GM21423 (cell line): ENCODE results near the gene CBL.
"Not testable (repeated sequence)": the region's sequence is repeated elsewhere in the genome, so short reads cannot be mapped to it uniquely, and the experiment has no call there.

Experiments used
- ATAC-seq: cut with Tn5 transposase; IDR thresholded peaks from one replicate; pipeline ENCODE4 v1.9.1; 2021; ENCODE audit warnings: mild to moderate bottlenecking, moderate library complexity; ENCODE audit not compliant: unreplicated experiment

CBL gene

DNA sequence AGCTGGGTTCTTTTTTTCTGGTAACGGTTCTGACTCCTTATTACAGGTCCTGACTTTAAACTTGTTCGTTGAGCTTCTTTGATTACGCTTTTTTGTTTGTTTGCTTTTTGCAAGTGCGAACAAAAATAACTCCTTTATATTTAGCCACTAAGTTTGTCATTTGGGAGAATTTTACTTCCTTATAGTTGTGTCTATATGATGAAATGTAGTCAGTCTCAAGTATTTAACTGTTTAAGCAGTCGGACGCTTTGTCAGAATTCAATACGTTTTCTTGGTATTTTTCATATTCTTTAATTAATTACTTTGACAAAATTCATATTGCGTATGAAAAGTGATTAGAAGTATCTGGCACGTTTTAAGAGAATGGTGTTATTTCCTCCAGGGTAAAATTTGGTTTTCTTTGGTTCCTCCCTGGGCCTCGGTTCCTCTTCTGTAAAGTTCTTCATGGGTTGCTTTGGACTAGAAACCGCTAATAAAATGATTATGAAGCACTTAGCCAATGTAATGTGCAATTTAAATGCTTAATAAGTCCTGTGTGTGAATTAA is 1.3 kb downstream of the CBL start:
- no peak for ATAC-seq

DNA sequence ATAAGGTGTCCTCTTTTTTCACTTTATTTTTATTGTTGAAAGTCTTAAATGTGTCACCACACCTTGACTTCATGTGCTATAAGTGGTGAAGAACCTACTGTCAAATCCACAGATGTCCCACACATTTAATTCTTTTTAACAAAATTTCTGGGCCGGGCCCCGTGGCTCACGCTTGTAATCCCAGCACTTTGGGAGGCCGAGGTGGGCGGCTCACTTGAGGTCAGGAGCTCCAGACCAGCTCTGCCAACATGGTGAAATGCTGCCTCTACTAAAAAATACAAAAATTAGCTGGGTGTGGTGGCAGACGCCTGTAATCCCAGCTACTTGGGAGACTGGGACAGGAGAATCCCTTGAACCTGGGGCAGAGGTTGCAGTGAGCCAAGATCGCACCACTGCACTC is 3.0 kb downstream of the CBL start:
- ATAC-seq: no peak

DNA sequence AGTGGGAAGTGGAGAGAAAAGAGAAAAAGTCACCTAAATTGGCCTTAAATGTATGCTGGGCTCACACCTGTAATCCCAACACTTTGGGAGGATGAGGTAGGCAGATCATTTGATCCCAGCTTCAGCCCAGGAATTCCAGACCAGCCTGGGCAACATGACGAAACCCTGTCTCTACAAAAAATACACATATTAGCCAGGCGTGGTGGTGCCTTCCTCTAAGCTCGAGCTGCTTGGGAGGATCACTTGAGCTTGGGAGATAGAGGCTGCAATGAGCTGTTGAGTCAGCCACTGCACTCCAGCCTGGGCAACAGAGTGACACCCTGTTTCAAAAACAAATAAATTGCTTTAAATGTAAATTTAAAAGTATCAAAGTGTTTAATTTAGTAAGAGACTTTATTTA is 3.9 kb downstream of the CBL start:
- no peak for ATAC-seq

DNA sequence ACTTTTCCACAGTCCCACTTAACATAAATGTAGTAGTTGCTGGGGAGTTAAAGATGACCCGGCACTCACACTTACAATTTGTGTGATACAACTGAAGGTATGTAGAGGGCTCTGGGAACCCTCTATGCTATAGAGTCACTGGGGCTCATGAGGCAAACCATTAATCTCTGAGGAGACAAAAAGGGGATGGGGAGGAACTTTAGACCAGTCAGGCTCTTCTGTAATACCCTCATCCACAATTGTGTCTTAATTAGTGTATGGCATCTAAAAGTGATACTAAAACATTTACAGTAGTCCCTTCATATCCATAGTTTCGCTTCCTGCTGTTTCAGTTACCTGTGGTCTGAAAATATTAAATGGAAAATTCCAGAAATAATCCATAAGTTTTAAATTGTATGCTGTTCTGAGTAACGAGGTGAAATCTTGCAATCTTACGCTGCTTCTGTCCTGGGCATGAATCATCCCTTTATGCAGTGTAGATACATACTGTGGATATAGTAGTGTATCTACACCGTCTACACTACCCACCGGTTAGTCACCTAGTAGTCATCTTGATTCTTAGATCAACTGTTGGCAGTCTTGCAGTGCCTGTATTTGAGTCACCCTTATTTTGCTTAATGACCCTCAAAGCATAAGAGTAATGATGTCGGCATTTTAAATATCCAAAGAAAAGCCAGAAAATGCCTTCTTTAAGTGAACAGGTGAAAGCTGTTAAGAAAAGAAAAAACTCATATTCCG is 12.2 kb downstream of the CBL start:
- no peak for ATAC-seq

DNA sequence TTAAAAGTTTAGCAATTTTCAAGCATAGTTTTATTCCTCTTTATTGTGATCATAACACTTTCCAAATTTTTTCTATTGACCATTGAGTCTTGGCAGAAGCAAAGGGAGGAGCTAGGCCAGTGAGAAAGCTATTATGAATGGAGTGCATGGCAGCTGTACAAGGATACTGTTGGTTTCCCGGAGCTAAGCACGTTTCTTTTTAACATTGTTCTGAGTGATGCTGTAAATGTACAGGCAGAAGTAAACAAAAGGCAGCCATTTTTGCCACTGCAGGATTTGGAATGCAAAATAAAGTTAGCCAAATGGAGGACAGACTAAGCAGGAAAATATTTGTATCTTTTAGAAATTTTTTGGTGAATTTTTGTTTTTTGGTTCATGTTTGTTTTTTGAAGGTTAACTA is 16.2 kb downstream of the CBL start:
- ATAC-seq: no peak

DNA sequence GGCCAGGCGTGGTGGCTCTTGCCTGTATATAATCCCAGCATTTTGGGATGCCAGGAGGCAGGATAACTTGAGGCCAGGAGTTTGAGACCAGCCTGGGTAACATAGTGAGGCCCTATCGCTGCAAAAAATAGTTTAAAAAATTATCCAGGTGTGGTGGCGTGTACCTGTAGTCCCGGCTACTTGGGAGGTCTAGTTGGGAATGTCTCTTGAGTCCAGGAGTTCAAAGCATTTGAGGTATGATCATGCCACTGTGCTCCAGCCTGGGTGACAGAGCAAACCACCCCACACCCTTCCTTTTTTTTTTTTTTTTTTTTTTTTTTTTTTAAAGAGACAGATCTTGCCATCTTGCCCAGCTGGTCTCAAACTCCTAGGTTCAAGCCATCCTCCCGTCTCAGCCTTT is 16.8 kb downstream of the CBL start:
- no peak for ATAC-seq

DNA sequence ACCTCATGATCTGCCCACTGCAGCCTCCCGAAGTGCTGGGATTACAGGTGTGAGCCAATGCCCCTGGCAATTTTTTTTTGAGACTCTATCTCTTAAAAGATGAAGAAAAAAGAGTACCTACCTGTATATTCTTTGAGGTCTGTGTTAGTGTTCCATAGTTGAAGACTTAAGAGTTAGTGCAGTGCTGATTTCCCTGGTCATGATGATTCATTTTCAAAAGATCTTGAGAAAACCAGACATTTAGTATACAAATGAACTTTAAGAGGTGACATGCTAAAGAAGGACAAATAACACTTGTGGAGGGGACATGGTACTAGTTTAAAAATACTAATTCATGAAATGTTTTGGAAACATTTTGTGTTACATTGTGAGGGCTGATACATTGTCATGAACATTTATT is 17.7 kb downstream of the CBL start:
- ATAC-seq: no peak

DNA sequence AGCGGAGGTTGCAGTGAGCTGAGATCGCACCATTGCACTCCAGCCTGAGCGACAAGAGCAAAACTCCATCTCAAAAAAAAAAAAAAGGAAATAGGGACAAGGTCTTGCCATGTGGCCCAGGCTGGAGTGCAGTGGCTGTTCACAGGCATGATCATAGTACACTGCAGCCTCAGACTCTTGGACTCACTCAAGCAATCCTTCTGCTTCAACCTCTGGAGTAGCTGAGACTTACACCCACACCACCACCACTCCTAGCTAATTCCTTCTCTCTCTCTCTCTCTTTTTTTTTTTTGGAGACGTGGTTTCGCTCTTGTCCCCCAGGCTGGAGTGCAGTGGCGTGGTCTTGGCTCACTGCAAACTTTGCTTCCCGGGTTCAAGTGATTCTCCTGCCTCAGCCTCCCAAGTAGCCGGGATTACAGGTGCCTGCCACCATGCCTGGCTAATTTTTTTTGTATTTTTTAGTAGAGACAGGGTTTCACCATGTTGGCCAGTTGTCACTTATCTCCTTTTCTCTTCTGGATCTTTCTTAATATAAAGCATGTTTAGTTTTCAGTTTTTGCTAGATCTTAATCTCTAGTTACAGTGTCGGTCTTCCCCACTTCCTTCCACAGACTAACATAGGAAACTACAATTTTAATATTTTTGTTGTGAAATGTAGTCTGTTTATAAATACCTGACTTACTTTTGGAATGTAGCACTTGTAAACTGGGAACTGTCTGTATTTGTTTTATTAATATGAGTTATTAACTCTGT is 22.6 kb downstream of the CBL start:
- ATAC-seq: not testable (repeated sequence)

DNA sequence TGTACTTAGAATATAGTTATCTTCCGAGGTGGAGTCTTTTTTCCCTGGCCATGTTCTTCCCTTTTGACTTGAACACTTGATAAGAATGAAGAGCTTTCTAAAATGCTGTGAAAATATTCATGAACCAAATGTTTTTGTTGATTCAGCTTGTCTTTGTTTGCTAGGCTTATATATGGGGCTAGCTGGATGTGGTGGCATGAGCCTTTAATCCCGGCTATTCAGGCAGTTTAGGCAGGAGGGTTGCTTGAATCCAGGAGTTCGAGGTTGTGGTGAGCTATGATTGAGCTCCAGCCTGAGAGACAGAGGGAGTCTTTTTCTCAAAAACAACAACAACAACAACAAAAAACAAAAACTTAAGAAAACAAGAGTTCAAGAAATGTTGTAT is 23.1 kb downstream of the CBL start:
- no peak for ATAC-seq

DNA sequence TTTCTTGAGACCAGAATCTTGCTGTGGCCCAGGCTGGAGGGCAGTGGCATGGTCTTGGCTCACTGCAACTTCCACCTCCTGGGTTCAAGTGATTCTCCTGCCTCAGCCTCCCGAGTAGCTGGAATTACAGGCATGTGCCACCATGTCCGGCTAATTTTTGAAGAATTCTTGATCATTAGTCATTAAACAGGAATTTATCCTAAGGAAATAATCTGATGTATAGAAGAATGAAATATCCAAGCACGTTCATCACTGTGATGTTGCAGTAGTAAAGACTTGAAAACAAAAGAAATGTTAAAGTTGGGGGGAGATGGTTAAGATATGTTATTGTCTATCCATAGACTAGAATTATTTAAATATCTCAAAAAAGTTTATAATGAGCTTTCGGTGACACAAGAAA is 23.6 kb downstream of the CBL start:
- no peak for ATAC-seq

DNA sequence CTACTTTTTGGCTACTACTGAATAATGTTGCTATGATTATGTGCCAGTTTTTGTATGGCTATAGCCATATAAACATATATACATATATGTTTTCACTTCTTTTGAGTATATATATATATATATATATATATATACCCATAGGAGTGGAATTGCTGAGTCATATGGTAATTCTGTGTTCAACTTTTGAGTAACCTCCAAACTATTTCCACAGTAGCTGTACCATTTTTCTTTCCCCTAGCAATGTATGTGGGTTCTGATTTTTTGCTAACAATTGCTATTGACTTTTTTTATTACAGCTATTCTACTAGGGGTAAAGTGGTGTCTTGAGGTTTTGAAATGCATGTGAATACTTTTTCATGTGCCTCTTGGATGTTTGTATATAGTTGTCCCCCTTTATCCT is 30.4 kb downstream of the CBL start:
- no peak for ATAC-seq

DNA sequence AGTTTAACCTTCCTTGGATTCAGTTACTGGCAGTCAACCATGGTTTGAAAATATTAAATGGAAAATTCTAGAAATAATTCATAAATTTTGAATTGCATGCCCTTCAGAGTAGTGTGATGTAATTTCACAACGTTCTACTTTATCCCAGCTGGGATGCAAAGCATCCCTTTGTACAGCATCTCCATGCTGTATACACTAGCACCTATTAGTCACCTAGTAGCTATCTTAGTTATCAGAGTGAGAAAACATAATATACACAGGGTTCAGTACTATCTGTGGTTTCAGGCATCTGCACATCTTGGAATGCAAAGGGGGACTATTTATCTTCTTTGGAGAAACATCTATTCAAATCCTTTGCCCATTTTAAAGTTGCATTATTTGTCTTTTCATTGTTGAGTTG is 30.8 kb downstream of the CBL start:
- ATAC-seq: no peak

DNA sequence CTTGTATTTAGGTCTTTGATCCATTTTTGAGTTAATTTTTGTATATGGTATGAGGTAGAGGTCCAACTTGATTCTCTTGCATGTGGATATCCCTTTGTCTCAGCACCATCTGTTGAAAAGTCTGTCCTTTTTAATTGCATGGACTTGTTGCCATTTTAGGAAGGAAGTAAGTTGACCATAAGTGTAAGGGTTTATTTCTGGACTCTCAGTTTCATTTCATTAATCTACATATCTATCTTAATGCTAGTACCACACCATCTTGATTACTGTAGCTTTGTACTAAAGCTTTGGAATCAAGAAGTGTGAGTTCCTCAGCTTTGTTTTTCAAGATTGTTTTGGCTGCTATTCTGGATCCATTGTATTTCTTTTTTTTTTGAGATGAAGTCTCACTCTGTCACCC is 31.4 kb downstream of the CBL start:
- no peak for ATAC-seq

DNA sequence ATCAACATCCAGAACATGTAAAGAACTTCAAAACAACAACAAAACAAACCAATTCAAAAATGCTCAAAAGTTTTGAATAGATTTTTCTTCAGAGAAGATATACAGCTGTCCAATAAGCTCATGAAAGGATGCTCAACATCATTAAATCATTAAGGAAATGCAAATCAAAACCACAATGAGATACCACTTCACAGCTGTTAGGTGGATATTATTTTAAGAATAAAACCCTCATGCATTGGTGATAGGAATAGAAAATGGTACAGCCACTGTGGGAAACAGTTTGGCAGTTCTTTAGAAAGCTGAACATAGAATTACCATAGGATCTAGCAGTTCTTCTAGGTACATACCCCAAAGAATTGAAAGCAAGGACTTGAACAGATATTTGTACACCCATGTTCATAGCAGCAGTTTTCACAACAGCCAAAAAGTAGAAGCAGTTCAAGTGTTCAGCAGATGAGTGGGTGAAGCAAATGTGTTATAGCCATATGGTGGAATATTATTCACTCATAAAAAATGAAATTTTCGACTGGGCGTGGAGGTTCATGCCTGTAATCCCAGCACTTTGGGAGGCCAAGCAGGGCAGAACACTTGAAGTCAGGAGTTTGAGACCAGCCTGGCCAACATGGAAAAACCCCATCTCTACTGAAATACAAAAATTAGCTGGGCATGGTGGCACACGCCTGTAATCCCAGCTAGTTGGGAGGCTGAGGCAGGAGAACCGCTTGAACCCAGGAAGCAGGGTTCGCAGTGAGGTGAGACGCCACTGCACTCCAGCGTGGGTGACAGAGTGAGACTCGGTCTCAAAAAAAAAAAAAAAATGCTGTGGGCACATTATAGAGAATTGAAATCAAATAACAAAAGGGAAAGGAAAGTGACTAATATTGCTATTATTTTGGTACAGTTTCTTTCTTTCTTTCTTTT is 42.9 kb downstream of the CBL start:
- ATAC-seq: no peak

DNA sequence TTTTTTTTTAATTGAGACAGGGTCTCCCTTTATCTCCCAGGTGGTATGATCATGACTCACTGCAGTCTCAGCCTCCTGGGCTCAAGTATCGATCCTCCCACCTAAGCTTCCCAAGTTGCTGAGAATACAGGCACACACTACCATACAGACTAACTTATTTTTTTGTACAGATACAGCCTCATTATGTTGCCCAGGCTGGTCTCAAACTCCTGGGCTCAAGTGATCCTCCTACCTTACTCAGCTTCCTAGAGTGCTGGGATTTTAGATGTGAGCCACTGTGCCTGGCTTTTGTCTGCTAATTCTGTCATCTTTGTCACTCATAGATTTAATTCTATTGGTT is 43.5 kb downstream of the CBL start:
- ATAC-seq: no peak

DNA sequence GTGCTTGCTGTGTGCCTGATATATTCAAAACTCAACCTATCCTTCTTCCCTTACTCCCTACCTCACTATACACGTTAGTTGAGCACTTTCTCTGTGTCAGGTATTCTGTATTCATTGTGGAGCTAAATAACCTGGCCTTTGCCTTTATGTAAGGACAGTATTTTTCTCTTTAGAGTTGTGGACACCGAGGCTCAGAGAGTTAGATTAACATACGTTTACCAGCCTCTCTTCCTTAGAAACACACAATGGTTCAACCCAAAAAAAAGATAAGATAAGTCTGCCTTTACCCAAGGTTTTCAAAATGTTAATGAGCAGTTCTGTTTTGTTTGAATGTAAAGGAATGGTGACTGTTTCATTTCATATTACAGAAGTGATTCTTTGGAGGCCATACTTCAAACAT is 45.0 kb downstream of the CBL start:
- ATAC-seq: no peak

DNA sequence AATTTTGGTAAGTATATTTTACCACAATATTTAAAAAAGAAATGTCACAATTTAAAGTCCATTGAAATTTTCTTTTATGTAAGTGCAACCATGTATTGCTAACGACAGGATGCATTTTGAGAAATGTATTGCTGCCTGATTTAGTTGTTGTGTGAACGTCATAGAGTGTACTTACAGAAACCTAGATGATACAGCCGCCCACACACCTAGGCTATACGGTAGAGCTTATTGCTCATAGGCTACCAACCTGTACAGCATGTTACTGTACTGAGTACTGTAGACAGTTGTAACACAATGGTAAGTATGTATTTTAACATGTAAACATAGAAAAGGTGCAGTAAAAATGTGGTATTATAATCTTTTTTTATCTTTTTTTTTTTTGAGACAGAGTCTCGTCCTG is 48.1 kb downstream of the CBL start:
- no peak for ATAC-seq

DNA sequence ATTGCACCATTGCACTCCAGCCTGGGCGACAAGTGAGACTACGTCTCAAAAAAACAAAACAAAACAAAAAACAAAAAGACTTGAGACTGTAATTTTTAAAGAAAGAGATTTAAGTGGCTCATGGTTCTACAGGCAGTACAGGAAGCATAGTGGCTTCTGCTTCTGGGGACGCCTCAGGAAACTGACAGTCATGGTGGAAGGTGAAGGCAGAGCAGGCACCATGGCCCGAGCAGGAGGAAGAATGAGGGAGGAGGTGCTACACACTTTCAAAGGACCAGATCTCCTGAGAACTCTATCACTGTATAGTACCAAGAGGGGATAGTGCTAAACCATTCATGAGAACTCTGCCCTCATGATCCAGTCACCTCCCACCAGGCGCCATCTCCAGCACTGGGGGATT is 52.0 kb downstream of the CBL start:
- no peak for ATAC-seq

DNA sequence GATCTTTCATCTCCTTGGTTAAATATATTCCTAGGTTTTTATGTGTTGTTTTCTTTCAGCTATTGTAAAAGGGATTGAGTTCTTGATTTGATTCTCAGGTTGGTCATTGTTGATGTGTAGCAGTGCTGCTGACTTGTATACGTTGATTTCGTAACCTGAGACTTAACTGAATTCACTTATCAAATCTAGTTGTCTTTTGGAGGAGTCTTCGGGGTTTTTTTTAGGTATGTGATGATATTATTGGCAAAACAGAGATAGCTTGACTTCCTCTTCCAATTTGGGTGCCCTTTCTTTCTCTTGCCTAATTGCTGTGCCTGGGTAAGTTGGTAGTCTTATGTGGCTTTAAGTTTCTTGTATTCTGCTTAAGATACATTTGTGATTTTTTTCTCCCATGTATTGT is 52.8 kb downstream of the CBL start:
- ATAC-seq: no peak

DNA sequence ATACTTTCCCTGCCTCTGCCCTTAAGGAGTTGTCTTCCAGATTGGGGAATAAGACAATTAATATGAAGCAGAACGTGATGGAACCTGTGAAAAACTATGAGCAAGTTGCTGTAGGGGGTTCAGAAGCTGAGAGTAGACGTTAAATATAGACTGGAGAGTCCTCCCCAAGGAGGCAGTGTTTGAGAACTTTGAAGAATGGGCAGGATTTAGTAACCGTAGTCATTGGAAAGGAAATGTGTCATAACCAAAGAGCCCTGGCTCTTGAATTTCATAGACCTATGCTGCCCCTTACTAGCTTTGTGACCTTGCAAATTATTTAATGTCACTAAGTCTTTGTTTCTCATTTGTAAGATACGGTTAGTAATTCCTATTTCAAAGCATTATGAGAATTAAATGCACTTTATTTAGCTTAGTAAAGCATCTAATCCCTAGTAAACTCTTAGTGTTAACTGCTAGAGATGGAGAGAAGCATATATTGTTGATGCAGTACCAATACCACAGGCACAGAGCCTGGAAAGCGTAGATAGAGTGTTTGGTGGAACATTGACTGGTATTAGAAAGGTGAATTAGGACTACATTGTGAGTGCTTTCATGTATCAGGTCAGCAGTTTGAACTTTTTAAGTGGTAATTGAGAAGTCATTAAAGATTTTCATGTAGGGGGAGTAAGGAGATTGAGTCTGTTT is 56.7 kb downstream of the CBL start:
- ATAC-seq: no peak

DNA sequence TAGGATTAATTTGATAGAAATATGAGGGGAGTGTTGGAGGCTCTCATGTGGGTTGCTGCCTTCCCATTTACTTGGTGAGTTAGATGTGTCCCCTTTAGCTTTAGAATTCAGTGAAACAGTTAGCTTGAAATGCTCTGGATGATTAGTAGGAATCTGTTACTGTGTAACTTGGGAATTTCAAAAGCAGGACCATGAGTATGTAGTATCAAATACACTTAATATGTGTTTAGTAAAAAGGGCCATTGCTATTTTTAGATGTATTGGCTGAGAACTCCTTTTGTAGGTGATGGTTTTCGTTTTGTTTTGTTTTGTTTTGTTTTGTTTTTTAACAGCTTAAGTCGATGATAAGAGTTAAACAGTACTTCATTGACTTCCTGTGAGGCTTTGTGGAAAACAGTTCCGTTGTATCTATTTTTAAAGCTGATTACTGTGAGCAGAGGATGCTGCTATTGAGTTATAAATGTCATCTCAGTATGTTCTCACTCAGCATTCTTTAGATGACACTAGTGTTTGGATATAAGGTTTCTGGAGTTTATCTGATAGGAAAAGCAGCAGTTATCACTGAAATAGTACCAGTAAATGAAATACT is 57.3 kb downstream of the CBL start:
- no peak for ATAC-seq
